Activated naive CD4-positive, alpha-beta T cell treated with anti-CD3 and anti-CD28 coated beads for 36 hours (primary cell): ENCODE results near the gene SEPHS1. TPM values are rescaled to one million over a fixed set of nuclear protein-coding genes. Genes with fewer than 3 reads are reported as not detected.
A peak's percentile ranks its signal among the peaks of the same experiment; 100 is the strongest.

ENCODE experiments used
- CTCF ChIA-PET: fragments of 350-600 bp; sonication (Branson Sonifier 250); formaldehyde crosslinking; loops from one replicate; lab custom pipeline; 2021; ENCODE audit warnings: antibody characterized with exemption; lab: Charles Lee
- DNase-seq: peaks from one replicate; pipeline ENCODE4 v3.0.0-alpha.2; 2020
- H3K27ac Mint-ChIP-seq: one replicate; pipeline ENCODE4 v1.8.0; 2021; ENCODE audit warnings: mild to moderate bottlenecking, mixed read lengths
- H3K27me3 Mint-ChIP-seq: one replicate; pipeline ENCODE4 v1.8.0; 2021; ENCODE audit warnings: low read depth, mixed read lengths
- H3K36me3 Mint-ChIP-seq: one replicate; pipeline ENCODE4 v1.8.0; 2021; ENCODE audit warnings: low read depth, mixed read lengths
- H3K4me1 Mint-ChIP-seq: one replicate; pipeline ENCODE4 v1.8.0; 2021; ENCODE audit warnings: low read depth, mixed read lengths
- H3K4me3 Mint-ChIP-seq: one replicate; pipeline ENCODE4 v1.8.0; 2021; ENCODE audit warnings: mild to moderate bottlenecking, moderate library complexity, mixed read lengths
- H3K9me3 Mint-ChIP-seq: one replicate; pipeline ENCODE4 v1.8.0; 2021; ENCODE audit warnings: mixed read lengths
- intact Hi-C: fragments of 100-400 bp; cut with micrococcal nuclease; formaldehyde crosslinking; loops from one replicate; pipeline ENCODE4 v1.15.1; 2023
- total RNA-seq, 2 experiments: library from RNA; stranded (reverse); gene quantifications; one replicate each; pipeline ENCODE4 v1.2.3, GENCODE V29; 2021

Gene SEPHS1, protein sequence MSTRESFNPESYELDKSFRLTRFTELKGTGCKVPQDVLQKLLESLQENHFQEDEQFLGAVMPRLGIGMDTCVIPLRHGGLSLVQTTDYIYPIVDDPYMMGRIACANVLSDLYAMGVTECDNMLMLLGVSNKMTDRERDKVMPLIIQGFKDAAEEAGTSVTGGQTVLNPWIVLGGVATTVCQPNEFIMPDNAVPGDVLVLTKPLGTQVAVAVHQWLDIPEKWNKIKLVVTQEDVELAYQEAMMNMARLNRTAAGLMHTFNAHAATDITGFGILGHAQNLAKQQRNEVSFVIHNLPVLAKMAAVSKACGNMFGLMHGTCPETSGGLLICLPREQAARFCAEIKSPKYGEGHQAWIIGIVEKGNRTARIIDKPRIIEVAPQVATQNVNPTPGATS
- 10 to 100 TPM; 75.6 to 79.6 TPM for total RNA-seq

DNA sequence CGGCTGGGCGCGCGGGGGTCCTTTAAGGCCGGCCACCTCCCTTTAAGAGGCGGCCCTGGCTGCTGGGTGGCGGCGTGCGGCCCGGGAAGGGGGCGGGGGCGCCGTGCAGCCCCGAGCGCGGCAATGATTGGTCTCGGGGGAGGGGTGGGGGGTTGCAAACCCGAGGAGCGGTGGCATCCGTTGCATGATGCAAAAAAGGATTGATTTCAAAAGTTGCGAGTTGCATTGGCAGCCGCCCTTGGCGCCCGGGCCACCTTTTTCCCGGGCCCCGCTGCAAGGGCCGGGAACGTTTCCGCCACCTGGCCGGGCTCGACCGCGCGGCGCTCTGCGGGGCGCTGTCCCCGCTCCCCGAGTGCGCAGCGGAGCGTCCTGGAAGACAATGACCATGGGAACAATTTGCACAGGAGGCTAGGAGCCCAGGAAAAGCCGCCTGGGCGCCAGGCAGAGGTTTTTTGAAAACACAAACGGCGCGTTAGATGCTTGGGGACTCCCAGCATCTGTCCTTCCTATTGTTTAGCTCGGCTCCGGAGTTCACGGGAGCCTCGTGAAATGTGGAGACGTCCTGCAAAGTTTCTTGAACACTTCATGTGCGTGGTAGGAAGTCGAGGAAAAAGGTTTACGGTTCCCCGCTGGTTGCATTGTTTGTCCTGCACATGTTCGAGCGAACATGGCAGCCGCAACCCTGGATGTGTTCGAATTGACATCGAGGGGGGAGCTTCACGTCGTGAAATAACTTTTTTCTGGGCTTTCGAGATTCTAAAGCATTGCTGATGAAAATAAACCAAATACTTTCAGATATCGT is at the start of gene SEPHS1:
Gene SEPHS1, minus strand, starts transcription at position 78 of the 802 bp plus-strand sequence. CDS start 3,343 bp downstream, outside the sequence.
- H3K27me3 Mint-ChIP-seq, result no peaks in the 10 kb centered on the region
- CTCF ChIA-PET, result no interaction called here
- H3K4me1 Mint-ChIP-seq, result peaks cover 57% of the 10 kb centered on the region
- H3K4me3 Mint-ChIP-seq, result peak within 1 kb of the TSS; percentile 88
- H3K27ac Mint-ChIP-seq, result peak within 1 kb of the TSS; percentile 94
- no peaks in the 10 kb centered on the region for H3K9me3 Mint-ChIP-seq
- peaks cover 10% of the 10 kb centered on the region for H3K36me3 Mint-ChIP-seq
- intact Hi-C loops, result loop anchor here (1.0 to 5.0 kb wide), 8 partner anchors 46 to 1604 kb away; partner anchors contain the start of genes DCLRE1C, MCM10, PRPF18 and SUV39H2
- peak; percentile 91 for DNase-seq

DNA sequence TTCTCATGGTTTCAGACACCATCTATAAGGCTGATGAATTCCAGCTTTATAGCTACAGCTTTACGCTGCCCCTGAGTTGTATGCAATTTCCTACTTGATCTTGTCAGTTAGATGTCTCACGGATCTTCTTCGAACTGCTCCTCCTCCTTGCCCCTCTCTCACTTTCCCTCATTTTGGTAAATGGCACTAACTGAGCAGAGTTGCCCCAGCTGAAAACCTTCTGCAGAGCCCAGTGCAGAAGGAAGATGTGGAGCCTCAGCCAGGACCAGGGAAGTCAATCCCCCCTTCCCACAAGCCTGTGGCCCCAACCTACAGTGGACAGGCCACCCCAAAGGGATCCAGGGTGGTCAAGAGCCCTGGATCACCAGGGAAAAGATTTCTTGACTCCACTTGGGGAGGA is 49.0 kb upstream of the SEPHS1 start:
- Mint-ChIP-seq H3K36me3 (no peaks in the 10 kb centered on the region), H3K4me3 (no peak overlapping the region), H3K9me3 (no peaks in the 10 kb centered on the region), H3K27me3 (peaks cover 6% of the 10 kb centered on the region), H3K4me1 (no peaks in the 10 kb centered on the region), H3K27ac (no peak overlapping the region)
- DNase-seq, result no peak
- intact Hi-C loops, result no loop called here
- CTCF ChIA-PET, result interaction anchor here (1.4 kb wide), 1 partner anchor 25 kb away, joined by 5 read pairs; no protein-coding TSS in a partner anchor

DNA sequence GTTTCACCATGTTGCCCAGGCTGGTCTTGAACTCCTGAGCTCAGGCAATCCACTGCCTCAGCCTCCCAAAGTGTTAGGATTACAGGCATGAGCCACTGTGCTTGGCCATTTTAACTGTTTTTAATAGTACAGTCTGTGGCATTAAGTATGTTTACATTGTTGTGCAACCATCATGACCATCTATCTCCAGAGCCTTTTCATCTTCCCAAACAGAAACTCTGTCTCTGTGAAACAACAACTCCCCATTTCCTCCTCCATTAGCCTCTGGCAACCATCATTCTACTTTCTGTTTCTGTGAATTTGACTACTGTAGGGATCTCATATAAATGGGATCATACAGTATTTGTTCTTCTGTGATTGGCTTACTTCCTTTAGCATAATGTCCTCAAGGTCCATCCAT is 48.3 kb upstream of the SEPHS1 start:
- H3K27me3 Mint-ChIP-seq, result peaks cover 10% of the 10 kb centered on the region
- intact Hi-C loops, result no loop called here
- H3K36me3 Mint-ChIP-seq, result no peaks in the 10 kb centered on the region
- H3K4me1 Mint-ChIP-seq, result no peaks in the 10 kb centered on the region
- H3K9me3 Mint-ChIP-seq, result no peaks in the 10 kb centered on the region
- no peak for DNase-seq
- CTCF ChIA-PET, result interaction anchor here (1.6 kb wide), 2 partner anchors 24 to 44 kb away, joined by 3 to 4 read pairs; no protein-coding TSS in a partner anchor
- no peak overlapping the region for H3K27ac Mint-ChIP-seq
- no peak overlapping the region for H3K4me3 Mint-ChIP-seq

GRCh38 chr10:13395540-13395939 is 47.4 kb upstream of the SEPHS1 start:
- DNase-seq, result no peak
- Mint-ChIP-seq H3K36me3 (no peaks in the 10 kb centered on the region), H3K27ac (no peak overlapping the region), H3K4me1 (peaks cover under 1% of the 10 kb centered on the region), H3K9me3 (no peaks in the 10 kb centered on the region), H3K4me3 (no peak overlapping the region), H3K27me3 (peaks cover 14% of the 10 kb centered on the region)
- CTCF ChIA-PET, result interaction anchor here (1.6 kb wide), 2 partner anchors 23 to 45 kb away, joined by 3 to 4 read pairs; no protein-coding TSS in a partner anchor
- intact Hi-C loops, result no loop called here

- Mint-ChIP-seq H3K4me1 (peaks cover 2% of the 10 kb centered on the region), H3K36me3 (no peaks in the 10 kb centered on the region), H3K9me3 (no peaks in the 10 kb centered on the region), H3K27ac (no peak overlapping the region), H3K4me3 (no peak overlapping the region), H3K27me3 (peaks cover 16% of the 10 kb centered on the region)
- DNase-seq, result no peak
- CTCF ChIA-PET, result no interaction called here
- intact Hi-C loops, result no loop called here
These were observed 45.5 kb upstream of the SEPHS1 start for GRCh38 chr10:13393640-13394039.

DNA sequence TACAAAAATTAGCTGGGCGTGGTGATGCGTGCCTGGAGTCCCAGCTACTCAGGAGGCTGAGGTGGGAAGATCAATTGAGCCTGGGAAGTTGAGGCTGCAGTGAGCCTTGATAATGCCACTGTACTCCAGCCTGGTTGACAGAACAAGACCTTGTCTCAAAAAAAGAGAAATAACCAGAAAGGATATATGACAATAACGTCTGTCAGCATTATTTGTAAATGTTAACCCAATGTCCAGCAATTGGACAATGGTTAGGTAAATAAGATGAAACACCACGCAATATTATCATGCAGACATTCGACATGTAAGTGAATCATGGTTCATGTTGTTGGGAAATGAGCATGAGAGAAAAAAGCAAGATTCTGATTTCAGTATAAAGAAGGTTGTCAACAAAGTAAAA is 44.6 kb upstream of the SEPHS1 start:
- intact Hi-C loops, result no loop called here
- H3K36me3 Mint-ChIP-seq, result no peaks in the 10 kb centered on the region
- H3K4me3 Mint-ChIP-seq, result no peak overlapping the region
- no peak for DNase-seq
- H3K27me3 Mint-ChIP-seq, result peaks cover 16% of the 10 kb centered on the region
- CTCF ChIA-PET, result no interaction called here
- no peaks in the 10 kb centered on the region for H3K9me3 Mint-ChIP-seq
- peaks cover 2% of the 10 kb centered on the region for H3K4me1 Mint-ChIP-seq
- no peak overlapping the region for H3K27ac Mint-ChIP-seq

DNA sequence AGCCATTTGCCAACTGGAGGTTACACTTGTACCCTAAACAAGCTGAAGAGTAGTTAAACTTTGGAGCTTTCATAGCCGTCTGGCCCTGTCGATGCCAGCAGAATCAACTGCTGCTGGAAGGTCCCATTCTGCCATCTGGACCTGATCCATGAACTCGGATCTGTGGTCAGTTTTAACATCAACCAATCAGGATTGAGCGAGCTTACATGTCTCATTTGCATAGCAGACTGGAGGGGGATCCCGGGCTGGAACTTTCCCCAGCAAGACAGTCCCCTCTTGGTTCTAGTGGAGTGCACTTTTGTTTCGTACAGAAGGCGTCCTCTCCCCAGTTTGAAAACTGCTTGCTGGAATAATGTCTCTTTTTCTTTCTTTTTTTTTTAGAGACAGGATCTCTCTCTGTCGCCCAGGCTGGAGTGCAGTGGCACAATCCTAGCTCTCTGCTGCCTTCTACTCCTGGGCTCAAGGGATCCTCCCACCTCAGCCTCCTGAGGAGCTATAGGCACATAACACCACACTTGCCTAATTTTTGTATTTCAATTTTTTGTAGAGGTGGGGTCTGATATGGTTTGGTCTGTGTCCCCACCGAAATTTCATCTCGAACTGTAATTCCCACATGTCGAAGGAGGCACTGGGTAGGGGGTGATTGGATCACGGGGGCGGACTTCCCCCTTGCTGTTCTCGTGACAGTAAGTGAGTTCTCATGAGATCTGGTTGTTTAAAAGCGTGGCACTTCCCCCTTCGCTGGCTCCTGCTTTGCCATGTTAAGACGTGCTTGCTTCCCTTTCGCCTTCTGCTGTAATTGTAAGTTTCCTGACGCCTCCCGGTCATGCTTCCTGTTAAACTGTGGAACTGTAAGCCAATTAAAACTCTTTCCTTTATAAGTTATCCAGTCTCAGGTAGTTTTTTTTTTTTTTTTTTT is 42.8 kb upstream of the SEPHS1 start:
- Mint-ChIP-seq H3K27me3 (peaks cover 16% of the 10 kb centered on the region), H3K9me3 (no peaks in the 10 kb centered on the region), H3K36me3 (no peaks in the 10 kb centered on the region), H3K4me1 (peaks cover 2% of the 10 kb centered on the region), H3K4me3 (no peak overlapping the region), H3K27ac (no peak overlapping the region)
- intact Hi-C loops, result no loop called here
- CTCF ChIA-PET, result no interaction called here
- DNase-seq, result no peak

DNA sequence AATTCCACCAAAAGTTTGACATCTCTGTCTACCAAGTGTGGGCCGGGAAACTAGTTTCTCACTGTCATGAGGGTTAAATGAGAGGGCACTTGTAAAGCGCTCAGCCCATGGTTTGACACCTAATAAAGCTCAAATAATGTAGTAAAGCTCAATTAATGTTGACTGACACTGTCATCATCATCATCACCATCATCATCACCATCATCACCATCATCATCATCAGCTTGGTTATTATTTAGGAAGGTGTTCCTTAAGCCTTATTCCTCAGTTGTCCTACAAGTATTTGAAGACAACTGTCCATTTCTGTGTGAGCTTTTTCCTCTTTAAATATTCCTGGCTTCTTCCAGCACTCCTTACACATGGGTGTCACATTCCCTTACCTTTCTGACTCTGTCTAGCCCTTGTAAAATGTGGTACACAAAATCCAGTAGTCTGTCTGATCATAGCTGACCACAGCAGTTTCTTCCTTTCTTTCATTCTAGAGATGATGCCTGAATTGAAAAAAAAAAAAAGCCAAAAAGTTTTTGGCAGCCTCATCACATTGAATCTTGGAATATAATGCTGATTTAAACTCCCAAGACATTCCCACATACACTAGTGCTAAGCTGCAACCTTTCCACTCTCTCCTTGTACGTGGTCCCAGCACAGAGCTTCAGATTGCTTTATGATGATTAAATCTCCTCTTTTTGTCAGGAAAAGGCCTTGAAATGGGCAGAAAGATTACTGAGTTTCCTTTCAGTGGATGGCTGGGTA is 40.6 kb upstream of the SEPHS1 start:
- H3K36me3 Mint-ChIP-seq, result no peaks in the 10 kb centered on the region
- H3K27me3 Mint-ChIP-seq, result peaks cover 20% of the 10 kb centered on the region
- no peak for DNase-seq
- no peak overlapping the region for H3K4me3 Mint-ChIP-seq
- H3K27ac Mint-ChIP-seq, result no peak overlapping the region
- CTCF ChIA-PET, result interaction anchor here (0.6 to 2.4 kb wide), 3 partner anchors 17 to 145 kb away, joined by 3 to 11 read pairs (median 9); no protein-coding TSS in a partner anchor
- peaks cover 2% of the 10 kb centered on the region for H3K4me1 Mint-ChIP-seq
- intact Hi-C loops, result no loop called here
- no peaks in the 10 kb centered on the region for H3K9me3 Mint-ChIP-seq

DNA sequence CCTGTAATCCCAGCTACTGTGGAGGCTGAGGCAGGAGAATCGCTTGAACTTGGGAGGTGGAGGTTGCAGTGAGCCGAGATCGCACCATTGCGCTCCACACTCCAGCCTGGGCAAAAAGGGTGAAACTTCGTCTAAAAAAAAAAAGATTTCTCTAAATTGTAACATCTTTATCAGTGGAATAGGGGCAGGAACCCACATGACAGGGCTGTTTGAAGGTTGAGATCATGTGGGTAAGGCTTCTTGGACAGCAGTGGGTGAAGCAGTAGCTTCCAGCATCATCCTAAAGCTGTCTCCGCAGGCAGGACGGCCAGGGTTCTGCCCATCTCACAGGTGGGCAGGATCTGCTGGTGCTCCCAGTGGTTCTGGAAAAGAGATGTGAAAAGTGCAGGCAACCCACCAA is 37.9 kb upstream of the SEPHS1 start:
- Mint-ChIP-seq H3K4me1 (peaks cover 13% of the 10 kb centered on the region), H3K27me3 (peaks cover 30% of the 10 kb centered on the region), H3K36me3 (no peaks in the 10 kb centered on the region), H3K4me3 (no peak overlapping the region), H3K27ac (no peak overlapping the region), H3K9me3 (no peaks in the 10 kb centered on the region)
- intact Hi-C loops, result no loop called here
- no peak for DNase-seq
- CTCF ChIA-PET, result interaction anchor here (3.8 kb wide), 1 partner anchor 13 kb away, joined by 22 read pairs; no protein-coding TSS in a partner anchor

- peak overlapping the region; percentile 50 for H3K4me3 Mint-ChIP-seq
- peaks cover 43% of the 10 kb centered on the region for H3K27me3 Mint-ChIP-seq
- H3K27ac Mint-ChIP-seq, result no peak overlapping the region
- CTCF ChIA-PET, result interaction anchor here (2.8 to 3.8 kb wide), 2 partner anchors 11 to 56 kb away, joined by 9 to 22 read pairs; no protein-coding TSS in a partner anchor
- no peak for DNase-seq
- H3K9me3 Mint-ChIP-seq, result no peaks in the 10 kb centered on the region
- peaks cover 11% of the 10 kb centered on the region for H3K4me1 Mint-ChIP-seq
- intact Hi-C loops, result no loop called here
- H3K36me3 Mint-ChIP-seq, result no peaks in the 10 kb centered on the region
These were observed 35.3 kb upstream of the SEPHS1 start for GRCh38 chr10:13383399-13383761.
